PC-9 (cell line): Measurements from ENCODE around the gene RING1.

Experiments
- CTCF ChIP-seq: fragments of 200-600 bp; sonication (generic); conservative IDR thresholded peaks from 2 replicates; pipeline ENCODE4 v1.6.1; 2017; ENCODE audit warnings: mixed run types, antibody characterized with exemption, mild to moderate bottlenecking, moderate library complexity
- EZH2 ChIP-seq: fragments of 200-600 bp; sonication (generic); IDR thresholded peaks from 2 replicates; pipeline ENCODE4 v1.8.0; 2017; ENCODE audit warnings: antibody characterized with exemption, low read depth

GRCh38 chr6:33213166-33213988, 5.1 kb downstream of the RING1 start:
- TF ChIP-seq CTCF (no peak), EZH2 (no peak)
